ENCODE measurements around the gene SH3BGR. TPM values are rescaled to one million over a fixed set of nuclear protein-coding genes. Genes with fewer than 3 reads are reported as not detected.

The SH3BGR gene
- total and polyA plus RNA-seq, 12 donors = 87.8 to 243 (median 144) TPM

DNA sequence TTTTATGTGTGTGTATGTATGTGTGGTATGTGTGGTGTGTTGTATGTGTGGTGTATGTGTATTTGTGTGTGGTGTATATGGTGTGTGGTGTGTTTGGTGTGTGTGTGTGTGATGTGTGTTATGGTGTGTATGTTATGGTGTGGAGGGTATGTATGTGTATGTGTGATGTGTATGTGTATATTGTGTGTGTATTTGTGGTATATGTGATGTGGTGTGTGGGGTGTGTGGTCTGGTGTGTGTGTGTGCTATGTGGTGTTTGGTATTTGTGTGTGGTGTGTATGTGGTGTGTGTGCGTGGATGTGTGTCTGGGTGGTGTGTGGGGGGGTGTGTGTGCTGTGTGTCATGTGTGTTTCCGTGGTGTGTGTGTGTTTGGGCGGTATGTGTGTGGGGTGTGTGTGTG, 59.3 kb downstream of the SH3BGR start:
- TF ChIP-seq, protein P1, sequence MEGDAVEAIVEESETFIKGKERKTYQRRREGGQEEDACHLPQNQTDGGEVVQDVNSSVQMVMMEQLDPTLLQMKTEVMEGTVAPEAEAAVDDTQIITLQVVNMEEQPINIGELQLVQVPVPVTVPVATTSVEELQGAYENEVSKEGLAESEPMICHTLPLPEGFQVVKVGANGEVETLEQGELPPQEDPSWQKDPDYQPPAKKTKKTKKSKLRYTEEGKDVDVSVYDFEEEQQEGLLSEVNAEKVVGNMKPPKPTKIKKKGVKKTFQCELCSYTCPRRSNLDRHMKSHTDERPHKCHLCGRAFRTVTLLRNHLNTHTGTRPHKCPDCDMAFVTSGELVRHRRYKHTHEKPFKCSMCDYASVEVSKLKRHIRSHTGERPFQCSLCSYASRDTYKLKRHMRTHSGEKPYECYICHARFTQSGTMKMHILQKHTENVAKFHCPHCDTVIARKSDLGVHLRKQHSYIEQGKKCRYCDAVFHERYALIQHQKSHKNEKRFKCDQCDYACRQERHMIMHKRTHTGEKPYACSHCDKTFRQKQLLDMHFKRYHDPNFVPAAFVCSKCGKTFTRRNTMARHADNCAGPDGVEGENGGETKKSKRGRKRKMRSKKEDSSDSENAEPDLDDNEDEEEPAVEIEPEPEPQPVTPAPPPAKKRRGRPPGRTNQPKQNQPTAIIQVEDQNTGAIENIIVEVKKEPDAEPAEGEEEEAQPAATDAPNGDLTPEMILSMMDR (IDR thresholded peaks at IDR 0.05) = no peak
- Histone ChIP-seq H3K4me1 (peaks cover 0 to 10% (median 0%) of the 10 kb centered on the region in 9 donors), H3K27ac (no peak overlapping the region), H3K4me3 (no peak overlapping the region), H3K36me3 (peaks cover 0 to 19% (median 0%) of the 10 kb centered on the region in 9 donors), H3K27me3 (no peaks in the 10 kb centered on the region), H3K9me3 (no peaks in the 10 kb centered on the region)
- intact Hi-C loops (cut with DNase I) = loop anchor here in 1 of 10 donors (10.0 kb wide), 1 partner anchor 56 kb away; the partner anchor contains the start of gene SH3BGR
- no peak for ATAC-seq
- WGBS, 2 donors = 95 to 100% methylated on average over 3 of the region's 3 CpGs
- no peak for DNase-seq

DNA sequence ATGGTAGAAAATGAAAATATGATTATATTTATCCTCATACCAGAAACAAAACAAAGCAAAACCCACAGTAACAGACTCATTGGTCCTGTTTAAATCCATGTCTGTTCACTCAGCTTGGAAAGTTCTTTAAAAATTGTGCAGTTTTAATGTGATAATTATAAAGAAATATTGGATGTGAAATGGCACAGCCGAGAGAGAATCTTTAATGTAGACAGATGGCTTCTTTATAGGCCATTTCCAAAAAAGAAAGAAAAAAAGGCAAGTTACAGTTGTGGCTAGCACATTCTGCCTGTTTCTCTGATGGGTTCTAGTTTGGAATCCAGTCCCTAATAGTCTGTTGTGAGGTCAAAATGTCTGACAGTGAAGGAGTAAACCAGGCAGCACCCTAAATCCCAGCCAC, 62.0 kb downstream of the SH3BGR start:
- Histone ChIP-seq H3K27ac (no peak overlapping the region), H3K9me3 (no peaks in the 10 kb centered on the region), H3K27me3 (no peaks in the 10 kb centered on the region), H3K4me3 (no peak overlapping the region), H3K36me3 (peaks cover 0 to 25% (median 0%) of the 10 kb centered on the region in 9 donors), H3K4me1 (peaks cover 0 to 15% (median 3%) of the 10 kb centered on the region in 9 donors)
- 83 to 89% methylated on average over 1 of the region's 1 CpG for WGBS, 2 donors
- TF ChIP-seq, protein P1 (IDR thresholded peaks at IDR 0.05) = no peak
- no peak for ATAC-seq
- intact Hi-C loops (cut with DNase I) = loop anchor here in 1 of 10 donors (10.0 kb wide), 1 partner anchor 59 kb away; the partner anchor contains the start of gene SH3BGR
- DNase-seq = no peak

DNA sequence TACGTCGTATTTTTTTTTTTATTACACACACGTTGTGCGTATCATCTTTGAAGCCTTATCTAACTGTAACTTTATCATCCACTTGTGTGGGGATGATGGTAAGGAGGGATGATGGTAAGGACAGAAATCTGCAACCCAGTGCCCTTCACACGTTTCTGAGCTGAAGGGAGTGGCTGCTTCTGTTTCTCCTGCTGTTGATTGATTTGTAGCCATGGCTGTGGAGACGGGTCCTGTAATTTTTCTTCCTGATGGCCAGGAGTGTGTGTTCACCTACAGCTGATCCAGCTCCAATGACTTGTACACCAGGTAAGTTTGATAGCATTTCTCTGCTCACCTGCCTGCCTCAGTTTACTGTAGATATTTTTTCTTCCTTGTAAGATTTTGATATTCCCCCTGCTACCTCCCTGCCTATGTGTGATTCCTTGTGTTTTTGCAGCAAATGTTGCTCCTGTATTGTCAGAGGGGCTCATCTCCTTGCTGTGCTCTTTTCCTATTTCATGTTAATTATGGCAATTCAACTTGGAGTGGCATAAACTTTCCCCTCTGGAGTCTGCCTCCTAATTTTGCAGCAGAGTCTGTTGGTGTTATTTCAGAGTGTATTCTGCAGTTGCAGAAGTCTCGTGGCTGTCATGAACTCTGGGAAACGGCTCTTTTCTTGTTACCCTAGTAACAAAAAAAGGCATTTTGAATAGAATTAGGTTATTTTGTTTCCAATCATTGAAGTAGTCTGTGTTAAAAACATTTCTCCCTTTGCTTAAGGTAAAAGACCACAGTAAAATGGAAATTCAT, 64.1 kb downstream of the SH3BGR start:
- WGBS, 2 donors = 65 to 69% methylated on average over 8 of the region's 8 CpGs
- H3K27me3 ChIP-seq = no peaks in the 10 kb centered on the region
- TF ChIP-seq, protein P1 (IDR thresholded peaks at IDR 0.05) = no peak
- H3K36me3 ChIP-seq = peaks cover 0 to 25% (median 0%) of the 10 kb centered on the region in 9 donors
- no peak overlapping the region for H3K4me3 ChIP-seq
- intact Hi-C loops (cut with DNase I) = loop anchor here in 1 of 10 donors (10.0 kb wide), 1 partner anchor 61 kb away; the partner anchor contains the start of gene SH3BGR
- peaks cover 0 to 15% (median 3%) of the 10 kb centered on the region in 9 donors for H3K4me1 ChIP-seq
- ATAC-seq = no peak
- DNase-seq = no peak
- H3K9me3 ChIP-seq = no peaks in the 10 kb centered on the region
- no peak overlapping the region for H3K27ac ChIP-seq

DNA sequence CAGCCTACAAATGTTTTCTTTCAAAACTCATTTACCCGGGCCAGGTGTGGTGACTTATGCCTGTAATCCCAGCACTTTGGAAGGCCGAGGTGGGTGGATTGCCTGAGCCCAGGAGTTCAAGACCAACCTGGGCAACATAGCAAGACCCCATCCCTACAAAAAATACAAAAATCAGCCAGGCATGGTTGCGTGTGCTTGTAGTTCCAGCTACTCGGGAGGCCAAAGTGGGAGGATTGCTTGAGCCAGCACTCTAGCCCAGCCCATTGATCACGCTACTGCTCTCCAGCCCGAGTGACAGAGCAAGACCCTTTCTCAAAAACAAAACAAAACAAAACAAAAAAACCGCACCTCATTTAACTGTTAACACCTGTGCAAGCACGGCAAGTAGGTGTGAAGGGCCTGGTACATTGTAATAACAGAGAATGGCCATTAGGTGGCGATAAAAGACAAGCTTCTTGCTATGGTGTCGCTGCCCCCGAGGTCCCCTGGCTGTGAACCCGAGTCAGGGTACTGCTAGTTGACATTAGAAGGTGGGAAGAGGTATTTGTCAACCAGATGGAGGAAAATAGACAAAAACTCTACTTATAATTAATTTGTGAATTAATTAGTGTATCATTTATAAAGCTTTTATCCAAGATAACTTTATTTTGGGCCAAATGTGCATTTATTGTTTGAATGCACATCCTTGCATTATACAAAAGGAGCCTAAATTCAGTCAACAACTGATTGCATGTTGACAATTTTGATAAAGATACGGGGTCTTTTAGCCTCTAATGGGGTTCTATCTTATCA, 66.5 kb downstream of the SH3BGR start:
- WGBS, 2 donors = 28 to 30% methylated on average over 13 of the region's 13 CpGs
- Histone ChIP-seq H3K9me3 (no peaks in the 10 kb centered on the region), H3K4me1 (peaks cover 0 to 16% (median 7%) of the 10 kb centered on the region in 9 donors), H3K27ac (no peak overlapping the region), H3K4me3 (no peak overlapping the region), H3K27me3 (no peaks in the 10 kb centered on the region), H3K36me3 (peaks cover 0 to 18% (median 0%) of the 10 kb centered on the region in 9 donors)
- ATAC-seq (peak; percentile 58 to 80 (median 74)), DNase-seq (peak in 1 of 2 donors; percentile 34)
- intact Hi-C loops (cut with DNase I) = loop anchor here in 9 of 10 donors (1.0 to 10.0 kb wide), 5 partner anchors 63 to 201 kb away; partner anchors contain the start of gene SH3BGR (in 1 of the 9)
- TF ChIP-seq, protein P1 (IDR thresholded peaks at IDR 0.05) = peak; percentile 80 to 95 (median 92)

Measured in heart right ventricle (tissue), 16 donors.